ENCODE measurements around the gene GPX1. TPM values are rescaled to one million over a fixed set of nuclear protein-coding genes. Genes with fewer than 3 reads are reported as not detected.

Gene GPX1
- total and polyA plus RNA-seq, 2 of the 8 experiments (the other 6 are each of a cell fraction or from before 2014, with no cell fraction given): 250 to 757 TPM

DNA sequence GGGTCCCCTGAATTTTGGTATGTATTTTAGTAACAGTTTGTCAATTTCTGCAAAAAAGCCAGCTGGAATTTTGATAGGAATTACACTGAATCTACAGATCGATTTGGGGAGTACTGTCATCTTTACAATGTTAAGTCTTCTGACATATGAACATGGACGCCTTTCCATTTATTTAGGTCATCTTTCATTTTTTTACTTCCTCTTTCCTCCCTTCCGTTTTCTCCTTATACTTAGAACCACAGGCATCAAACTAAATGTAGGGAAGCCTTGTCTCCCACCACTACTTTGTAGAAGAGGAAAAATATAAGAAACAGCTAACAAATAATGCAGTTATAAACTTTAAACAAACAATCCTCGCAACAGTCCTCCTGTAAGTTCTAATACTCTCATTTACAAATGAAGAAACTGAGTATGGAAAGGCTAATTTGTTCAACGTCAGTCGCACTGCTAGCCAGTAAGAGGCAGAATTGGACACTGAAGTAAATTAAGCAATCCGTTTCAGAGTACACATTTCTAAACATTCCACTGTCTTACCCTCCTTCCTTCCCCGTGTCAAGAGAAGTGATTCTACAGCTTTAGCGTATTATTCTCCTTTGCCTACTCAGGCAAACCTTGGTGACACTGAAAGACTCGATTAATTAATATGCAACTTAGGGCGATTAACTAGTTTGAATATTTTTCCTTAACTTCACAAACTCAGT is 28.1 kb upstream of the GPX1 start:
- H2BK120ac ChIP-seq (replicated peaks; ENCODE audit: low read depth, low read length): no peak overlapping the region
- TF ChIP-seq SP4 (IDR thresholded peaks at IDR 0.05; ENCODE audit: low read length) (no peak), FOSL1 (IDR thresholded peaks at IDR 0.05; ENCODE audit: insufficient read depth, low read depth, low read length) (no peak), POLR2A (IDR thresholded peaks at IDR 0.05; ENCODE audit: control extremely low read depth in 1 of 2, low read depth in 2 of 2, low read length in 2 of 2) (no peak), CHD2 (IDR thresholded peaks at IDR 0.05; ENCODE audit: low read length) (no peak), HDAC2 (IDR thresholded peaks at IDR 0.05; ENCODE audit: borderline replicate concordance in 1 of 2, low read depth in 2 of 2, low read length in 2 of 2) (no peak), EGR1 (IDR thresholded peaks at IDR 0.05; ENCODE audit: borderline replicate concordance, low read depth, low read length) (no peak), KDM4A (IDR thresholded peaks at IDR 0.05; ENCODE audit: low read depth, low read length, severe bottlenecking) (no peak)

More for the DNA sequence above, 28.1 kb upstream of the GPX1 start:
- Histone ChIP-seq H3K36me3 (ENCODE audit: control insufficient read depth in 2 of 4, insufficient read depth in 4 of 4, low read length in 3 of 4) (no peaks in the 10 kb centered on the region), H3K9ac (replicated peaks in 1 of 4; ENCODE audit: extremely low read depth in 1 of 4, low read depth in 3 of 4, low read length in 3 of 4) (no peak overlapping the region), H3K79me1 (ENCODE audit: low read depth, low read length) (no peaks in the 10 kb centered on the region; the same call in 1 of the 2 replicates), H3K79me2 (ENCODE audit: control insufficient read depth in 1 of 2, insufficient read depth in 2 of 2, low read length in 2 of 2) (peaks cover 3 to 93% of the 10 kb centered on the region in 2 experiments), H3K27ac (ENCODE audit: low read depth, low read length) (no peak overlapping the region), H3K18ac (ENCODE audit: extremely low read depth, low read length) (no peak overlapping the region), H2BK15ac (ENCODE audit: low read length) (no peak overlapping the region), H4K20me1 (replicated peaks in 1 of 2; ENCODE audit: control insufficient read depth in 1 of 2, insufficient read depth in 2 of 2, low read length in 2 of 2) (peaks cover 6 to 20% of the 10 kb centered on the region in 2 experiments), H3K23me2 (ENCODE audit: low read depth, low read length) (0 out of 2 replicates have a peak, but pooled peaks cover 2% of the 10 kb centered on the region), H2BK12ac (ENCODE audit: low read depth, low read length) (no peak overlapping the region), H2BK5ac (ENCODE audit: low read depth, low read length) (no peak overlapping the region), H4K8ac (ENCODE audit: extremely low read depth, insufficient read depth, low read length) (no peak overlapping the region), H3K14ac (ENCODE audit: insufficient read length) (no peak overlapping the region), H3K4me2 (ENCODE audit: insufficient read depth in 1 of 2, low read depth in 2 of 2, low read length in 2 of 2) (no peak overlapping the region), H4K5ac (ENCODE audit: insufficient read length, low read depth, low read length) (no peak overlapping the region), H3K23ac (ENCODE audit: insufficient read length) (no peak overlapping the region), H3K27me3 (replicated peaks in 1 of 4; ENCODE audit: control insufficient read depth in 3 of 4, extremely low read depth in 1 of 4, insufficient read depth in 3 of 4, low read length in 3 of 4) (no peaks in the 10 kb centered on the region), H3K4me1 (replicated peaks in 1 of 4; ENCODE audit: control insufficient read depth in 3 of 4, insufficient read depth in 4 of 4, low read length in 3 of 4) (no peaks in the 10 kb centered on the region), H3K56ac (replicated peaks; ENCODE audit: insufficient read length, low read depth, low read length) (no peak overlapping the region), H3K4me3 (ENCODE audit: extremely low read depth in 1 of 4, insufficient read depth in 2 of 4, low read depth in 3 of 4, low read length in 4 of 4) (no peak overlapping the region), H2AK5ac (ENCODE audit: low read depth, low read length) (no peak overlapping the region), H3K4ac (replicated peaks; ENCODE audit: insufficient read length, low read depth, low read length) (no peak overlapping the region), H2AFZ (ENCODE audit: low read length) (no peak overlapping the region), H3K9me3 (ENCODE audit: insufficient read depth in 2 of 2, low read depth in 1 of 2, low read length in 1 of 2) (no peaks in the 10 kb centered on the region), H2BK20ac (ENCODE audit: low read length) (no peak overlapping the region), H4K91ac (replicated peaks; ENCODE audit: insufficient read length, low read length) (no peak overlapping the region)
- ChIA-PET POLR2A (ENCODE audit: partially characterized antibody) (interaction anchor here (0.7 to 1.0 kb wide), 2 partner anchors 15 to 27 kb away, joined by 3 read pairs; no protein-coding TSS in a partner anchor), CTCF (ENCODE audit: partially characterized antibody) (interaction anchor here (1.1 to 1.8 kb wide), 2 partner anchors 16 to 22 kb away, joined by 3 read pairs; no protein-coding TSS in a partner anchor)
- DNase-seq (ENCODE audit: low read depth in 1 of 2, low spot score in 2 of 2) (no peak), FAIRE-seq (no peak)
- WGBS, 2 experiments (ENCODE audit: extremely low coverage in 1 of 2, insufficient coverage in 1 of 2, insufficient read length in 1 of 2, insufficient replicate concordance in 2 of 2, low coverage in 1 of 2, low lambda C conversion rate in 2 of 2, missing lambda C conversion rate in 1 of 2): 90% methylated on average over 11 of the region's 11 CpGs; no CpG with 5 or more reads in 1 of the 2 experiments
